HepG2 (cell line): Measurements from ENCODE around the gene CENPB. TPM values are rescaled to one million over a fixed set of nuclear protein-coding genes. Genes with fewer than 3 reads are reported as not detected.

ENCODE experiments used
- BCL3 ChIP-seq: sonication (generic); formaldehyde crosslinking; IDR thresholded peaks from 2 replicates; pipeline ENCODE4 v1.5.1; 2020; ENCODE audit warnings: mild to moderate bottlenecking, missing genetic modification reagents, moderate library complexity
- CAMTA2 ChIP-seq: sonication (generic); formaldehyde crosslinking; IDR thresholded peaks from 2 replicates; pipeline ENCODE4 v1.4.0; 2020; ENCODE audit warnings: mild to moderate bottlenecking, missing genetic modification reagents, borderline replicate concordance
- CHD4 ChIP-seq: fragments of 200-600 bp; sonication (generic); IDR thresholded peaks from 2 replicates; pipeline ENCODE4 v1.7.0; 2017; ENCODE audit warnings: mild to moderate bottlenecking, low read length, borderline replicate concordance
- ESRRA ChIP-seq: sonication (generic); formaldehyde crosslinking; IDR thresholded peaks from 2 replicates; pipeline ENCODE4 v1.5.1; 2020; ENCODE audit warnings: mild to moderate bottlenecking, low read depth, missing genetic modification reagents
- FOXJ3 ChIP-seq: sonication (generic); formaldehyde crosslinking; IDR thresholded peaks from 2 replicates; pipeline ENCODE4 v1.4.0; 2020; ENCODE audit warnings: missing genetic modification reagents, mild to moderate bottlenecking, borderline replicate concordance
- HNRNPK ChIP-seq: fragments of 200-400 bp; formaldehyde crosslinking; IDR thresholded peaks from 2 replicates; pipeline ENCODE4 v1.6.1; 2018; ENCODE audit warnings: low read length, low read depth, moderate library complexity, mild to moderate bottlenecking; ENCODE audit not compliant: poor library complexity, severe bottlenecking
- JUN ChIP-seq: sonication (generic); formaldehyde crosslinking; IDR thresholded peaks from 2 replicates; pipeline ENCODE4 v1.4.0; 2020; ENCODE audit warnings: mild to moderate bottlenecking, missing genetic modification reagents
- JUNB ChIP-seq: sonication (generic); formaldehyde crosslinking; IDR thresholded peaks from 2 replicates; pipeline ENCODE4 v1.8.0; 2022; ENCODE audit warnings: missing genetic modification reagents, mild to moderate bottlenecking, borderline replicate concordance
- MIXL1 ChIP-seq: IDR thresholded peaks from 2 replicates; pipeline ENCODE4 v1.6.1; 2016
- PCBP2 ChIP-seq: fragments of 200-400 bp; formaldehyde crosslinking; optimal IDR thresholded peaks from 2 replicates; pipeline ENCODE3; 2018; ENCODE audit warnings: low read length, low read depth; ENCODE audit not compliant: poor library complexity, severe bottlenecking
- PLRG1 ChIP-seq: fragments of 450-650 bp; conservative IDR thresholded peaks from 2 replicates; pipeline ENCODE4 v1.6.1; 2016
- PRDM10 ChIP-seq: sonication (generic); formaldehyde crosslinking; IDR thresholded peaks from 2 replicates; pipeline ENCODE4 v1.4.0; 2020; ENCODE audit warnings: low read depth, missing genetic modification reagents
- SMAD1 ChIP-seq: sonication (generic); formaldehyde crosslinking; IDR thresholded peaks from 2 replicates; pipeline ENCODE4 v1.4.0; 2020; ENCODE audit warnings: missing genetic modification reagents, low read depth, mild to moderate bottlenecking, borderline replicate concordance
- SP4 ChIP-seq: sonication (generic); formaldehyde crosslinking; IDR thresholded peaks from 2 replicates; pipeline ENCODE4 v1.8.1; 2023; ENCODE audit warnings: mild to moderate bottlenecking, missing genetic modification reagents
- TEAD3 ChIP-seq: optimal IDR thresholded peaks from 2 replicates; pipeline ENCODE3; 2016; ENCODE audit warnings: borderline replicate concordance
- ZBTB3 ChIP-seq: sonication (generic); formaldehyde crosslinking; IDR thresholded peaks from 2 replicates; pipeline ENCODE4 v1.4.0; 2020; ENCODE audit warnings: low read depth, mild to moderate bottlenecking, moderate library complexity, missing genetic modification reagents, borderline replicate concordance
- ZBTB49 ChIP-seq: sonication (generic); formaldehyde crosslinking; IDR thresholded peaks from 2 replicates; pipeline ENCODE4 v1.4.0; 2020; ENCODE audit warnings: missing genetic modification reagents, borderline replicate concordance
- ZFP82 ChIP-seq: sonication (generic); formaldehyde crosslinking; IDR thresholded peaks from 2 replicates; pipeline ENCODE4 v1.5.1; 2020; ENCODE audit warnings: mild to moderate bottlenecking, missing genetic modification reagents, borderline replicate concordance
- ZNF274 ChIP-seq: sonication (generic); formaldehyde crosslinking; IDR thresholded peaks from 2 replicates; pipeline ENCODE4 v1.5.1; 2020; ENCODE audit warnings: mild to moderate bottlenecking, missing genetic modification reagents
- ZNF614 ChIP-seq: IDR thresholded peaks from 2 replicates; pipeline ENCODE4 v1.6.1; 2018; ENCODE audit warnings: missing biosample characterization, missing genetic modification reagents, inconsistent platforms, borderline replicate concordance
- ZNF768 ChIP-seq: sonication (generic); formaldehyde crosslinking; IDR thresholded peaks from 2 replicates; pipeline ENCODE4 v1.4.0; 2020; ENCODE audit warnings: missing genetic modification reagents
- ZNF777 ChIP-seq: sonication (generic); formaldehyde crosslinking; IDR thresholded peaks from 2 replicates; pipeline ENCODE4 v1.4.0; 2020; ENCODE audit warnings: missing genetic modification reagents
- polyA plus RNA-seq, 8 experiments: library from polyadenylated mRNA; depleted of rRNA in 3 of 8; stranded (reverse) in 7 of 8; unstranded in 1 of 8; fragments of >200 nt; fragmentation: Illumina TruSeq in 4 of 8; extraction: Trizol in 4 of 8; gene quantifications; 2 replicates each; pipeline versions ENCODE4 v1.2.1 to v1.2.3, GENCODE V29; 2011 to 2016; ENCODE audit warnings: low read depth in 4 of 8, missing spikeins in 1 of 8, mixed read lengths in 1 of 8; ENCODE audit not compliant: insufficient read depth in 1 of 8
- total RNA-seq, 5 experiments: library from RNA; depleted of rRNA; stranded (reverse); fragments of >200 nt; fragmentation: Illumina TruSeq; extraction: Trizol; gene quantifications; 2 replicates each; pipeline ENCODE4 v1.2.3, GENCODE V29; 2016; ENCODE audit warnings: low read depth in 1 of 5

CENPB gene
- total and polyA plus RNA-seq, 2 of the 13 experiments (the other 11 are each of a cell fraction or from before 2014, with no cell fraction given): 10.4 to 54.5 TPM

GRCh38 chr20:3781153-3781910 is 5.2 kb downstream of the CENPB start, which contains the start of gene SPEF1 (continued):
- TF ChIP-seq PRDM10 (no peak), HNRNPK (no peak), ZNF274 (CRISPR knock-in tag) (no peak), CAMTA2 (no peak; the same call in 1 of the 2 replicates), MIXL1 (CRISPR knock-in tag) (peak; percentile 62; the same call in 1 of the 2 replicates), PCBP2 (no peak), ZNF777 (CRISPR knock-in tag) (no peak), ZNF768 (CRISPR knock-in tag) (peak; percentile 70; the same call in 1 of the 2 replicates), ZBTB49 (CRISPR knock-in tag) (0 out of 2 replicates have a peak, but pooled peaks have one; percentile 43), ESRRA (CRISPR knock-in tag) (peak; percentile 47; the same call in 1 of the 2 replicates), ZNF614 (no peak; the same call in 1 of the 2 replicates), JUN (no peak), CHD4 (peak; percentile 65; the same call in 1 of the 2 replicates), BCL3 (no peak), PLRG1 (no peak), JUNB (CRISPR knock-in tag) (no peak), SP4 (CRISPR knock-in tag) (no peak; the same call in 1 of the 2 replicates), ZBTB3 (CRISPR knock-in tag) (no peak), ZFP82 (CRISPR knock-in tag) (no peak), SMAD1 (peak; percentile 58; the same call in 1 of the 2 replicates), FOXJ3 (0 out of 2 replicates have a peak, but pooled peaks have one; percentile 37), TEAD3 (peak; percentile 68)
